HG02623 (cell line): ENCODE measurements around the gene SIK3.
"Not testable (repeated sequence)": the region's sequence is repeated elsewhere in the genome, so short reads cannot be mapped to it uniquely, and the experiment has no call there.

Source experiments
- ATAC-seq: cut with Tn5 transposase; IDR thresholded peaks from one replicate; pipeline ENCODE4 v1.9.1; 2021; ENCODE audit warnings: moderate library complexity; ENCODE audit not compliant: unreplicated experiment

The SIK3 gene

GRCh38 chr11:117098269-117099232, at the start of gene SIK3:
TSS of gene SIK3 (minus strand) at chr11:117098428. CDS start at chr11:117098415, 13 bp downstream.
- peak; percentile 78 for ATAC-seq

GRCh38 chr11:117146521-117146920, 48.3 kb upstream of the SIK3 start:
- no peak for ATAC-seq

- ATAC-seq: no peak
Observed at GRCh38 chr11:117145393-117145761, 47.1 kb upstream of the SIK3 start.

GRCh38 chr11:117144477-117145392, 46.5 kb upstream of the SIK3 start:
- peak; percentile 34 for ATAC-seq

- peak; percentile 98 for ATAC-seq
Observed at GRCh38 chr11:117143871-117144476, 45.7 kb upstream of the SIK3 start, which contains the start of gene PAFAH1B2. TSS of gene PAFAH1B2 (plus strand) at chr11:117144287. CDS start at chr11:117152448, 8,161 bp downstream.

- no peak for ATAC-seq
Observed at GRCh38 chr11:117143390-117143789, 45.2 kb upstream of the SIK3 start.

GRCh38 chr11:117137223-117138086, 39.2 kb upstream of the SIK3 start:
- not testable (repeated sequence) for ATAC-seq

GRCh38 chr11:117134979-117135378, 36.8 kb upstream of the SIK3 start:
- ATAC-seq: not testable (repeated sequence)

GRCh38 chr11:117134431-117134830, 36.2 kb upstream of the SIK3 start:
- ATAC-seq: no peak

GRCh38 chr11:117130879-117131278, 32.7 kb upstream of the SIK3 start:
- no peak for ATAC-seq

- not testable (repeated sequence) for ATAC-seq
Observed at GRCh38 chr11:117130396-117130795, 32.2 kb upstream of the SIK3 start.

GRCh38 chr11:117128289-117128688, 30.1 kb upstream of the SIK3 start:
- no peak for ATAC-seq

- ATAC-seq: no peak
Observed at GRCh38 chr11:117127171-117127901, 29.1 kb upstream of the SIK3 start.

- no peak for ATAC-seq
Observed at GRCh38 chr11:117126223-117126965, 28.2 kb upstream of the SIK3 start.

GRCh38 chr11:117122556-117122955, 24.3 kb upstream of the SIK3 start:
- no peak for ATAC-seq

- no peak for ATAC-seq
Observed at GRCh38 chr11:117121176-117121575, 22.9 kb upstream of the SIK3 start.

GRCh38 chr11:117117681-117118080, 19.5 kb upstream of the SIK3 start:
- no peak for ATAC-seq

GRCh38 chr11:117112939-117113338, 14.7 kb upstream of the SIK3 start:
- not testable (repeated sequence) for ATAC-seq

- ATAC-seq: not testable (repeated sequence)
Observed at GRCh38 chr11:117112497-117112896, 14.3 kb upstream of the SIK3 start.
